IMR-90 (cell line): ENCODE results near the gene CD6. TPM values are rescaled to one million over a fixed set of nuclear protein-coding genes. Genes with fewer than 3 reads are reported as not detected.

Experiments used
- ATAC-seq: fragments of 200-7000 bp; cut with Tn5 transposase; 2 replicates; pipeline ENCODE4 v1.9.1; 2020; ENCODE audit warnings: low read depth, mild to moderate bottlenecking, moderate library complexity
- BruUV-seq: library from RNA; stranded (reverse); fragments of 400-500 nt; replicated peaks from 2 replicates; lab custom pipeline; 2021; lab: Mats Ljungman, UMichigan
- CTCF ChIA-PET: fragments of 300-600 bp; formaldehyde crosslinking; extraction: SDS; loops from one replicate; lab custom pipeline; 2021; ENCODE audit warnings: antibody characterized with exemption; lab: Yijun Ruan, JAX
- POLR2A ChIA-PET: fragments of 300-600 bp; sonication (Branson Sonifier 250); formaldehyde crosslinking; loops from one replicate; lab custom pipeline; 2022; ENCODE audit warnings: antibody characterized with exemption; ENCODE audit not compliant: unreplicated experiment; lab: Charles Lee
- DNase-seq: peaks from one replicate; pipeline ENCODE4 v3.0.0; 2013
- H2AFZ ChIP-seq: replicated peaks from 2 replicates; pipeline ENCODE3; 2013; ENCODE audit warnings: low read length, mild to moderate bottlenecking; ENCODE audit not compliant: poor library complexity
- H2AK5ac ChIP-seq: 2 replicates; pipeline ENCODE4 v1.6.1; 2013; ENCODE audit warnings: low read depth, low read length, inconsistent platforms
- H2AK9ac ChIP-seq: replicated peaks from 2 replicates; pipeline ENCODE3; 2013; ENCODE audit warnings: mild to moderate bottlenecking, low read depth, low read length, moderate library complexity; ENCODE audit not compliant: poor library complexity
- H2BK120ac ChIP-seq: 2 replicates; pipeline ENCODE4 v1.6.1; 2013; ENCODE audit warnings: low read depth, low read length, inconsistent platforms
- H2BK15ac ChIP-seq: 3 replicates; pipeline ENCODE4 v1.6.1; 2013; ENCODE audit warnings: low read depth, low read length, inconsistent platforms
- H2BK20ac ChIP-seq: 2 replicates; pipeline ENCODE4 v1.6.1; 2013; ENCODE audit warnings: low read depth, mild to moderate bottlenecking, inconsistent platforms, low read length, moderate library complexity
- H2BK5ac ChIP-seq: 2 replicates; pipeline ENCODE4 v1.6.1; 2013; ENCODE audit warnings: mild to moderate bottlenecking, low read depth, low read length, inconsistent platforms; ENCODE audit not compliant: poor library complexity, severe bottlenecking
- H3K14ac ChIP-seq: replicated peaks from 2 replicates; pipeline ENCODE4 v1.6.1; 2013; ENCODE audit warnings: low read depth, low read length, inconsistent platforms
- H3K18ac ChIP-seq: 2 replicates; pipeline ENCODE4 v1.6.1; 2013; ENCODE audit warnings: low read depth, low read length, control low read depth
- H3K23ac ChIP-seq: 2 replicates; pipeline ENCODE4 v1.6.1; 2013; ENCODE audit warnings: low read depth, low read length, inconsistent platforms
- H3K27ac ChIP-seq: 2 replicates; pipeline ENCODE4 v1.5.1; 2013; ENCODE audit warnings: mild to moderate bottlenecking, control low read depth, low read length; ENCODE audit not compliant: insufficient read depth
- H3K27me3 ChIP-seq: 2 replicates; pipeline ENCODE4 v1.6.1; 2013; ENCODE audit warnings: low read length; ENCODE audit not compliant: control insufficient read depth, insufficient read depth
- H3K36me3 ChIP-seq: 2 replicates; pipeline ENCODE4 v1.6.1; 2013; ENCODE audit warnings: low read length, mixed read lengths; ENCODE audit not compliant: control insufficient read depth, insufficient read depth
- H3K4ac ChIP-seq: 2 replicates; pipeline ENCODE4 v1.6.1; 2013; ENCODE audit warnings: low read depth, low read length, inconsistent platforms
- H3K4me1 ChIP-seq: 2 replicates; pipeline ENCODE4 v1.6.1; 2013; ENCODE audit warnings: low read length, mixed read lengths; ENCODE audit not compliant: control insufficient read depth, insufficient read depth
- H3K4me2 ChIP-seq: 2 replicates; pipeline ENCODE4 v1.6.1; 2013; ENCODE audit warnings: low read depth, mild to moderate bottlenecking, control low read depth, low read length, moderate library complexity
- H3K4me3 ChIP-seq: 2 replicates; pipeline ENCODE4 v1.5.1; 2013; ENCODE audit warnings: low read depth, mild to moderate bottlenecking, control low read depth, low read length, moderate library complexity; ENCODE audit not compliant: insufficient read depth
- H3K56ac ChIP-seq: 2 replicates; pipeline ENCODE4 v1.6.1; 2013; ENCODE audit warnings: low read length, inconsistent platforms; ENCODE audit not compliant: insufficient read depth; ENCODE audit errors: extremely low read depth
- H3K79me1 ChIP-seq, 2 experiments: 2 replicates each; pipeline ENCODE4 v1.6.1; 2013; ENCODE audit warnings: low read length in 2 of 2, inconsistent platforms in 1 of 2, low read depth in 1 of 2
- H3K9ac ChIP-seq: 2 replicates; pipeline ENCODE4 v1.6.1; 2013; ENCODE audit warnings: low read depth, low read length, control low read depth
- H3K9me1 ChIP-seq: 2 replicates; pipeline ENCODE4 v1.6.1; 2013; ENCODE audit warnings: low read length, inconsistent platforms; ENCODE audit not compliant: insufficient read depth
- H3K9me3 ChIP-seq: 2 replicates; pipeline ENCODE4 v1.6.1; 2013; ENCODE audit warnings: low read length; ENCODE audit not compliant: control insufficient read depth, insufficient read depth
- H4K20me1 ChIP-seq: 2 replicates; pipeline ENCODE4 v1.6.1; 2013; ENCODE audit warnings: low read length, inconsistent platforms; ENCODE audit not compliant: insufficient read depth
- H4K5ac ChIP-seq: 2 replicates; pipeline ENCODE4 v1.6.1; 2013; ENCODE audit warnings: mild to moderate bottlenecking, low read depth, low read length, control low read depth
- H4K8ac ChIP-seq, 2 experiments: 2 replicates each; pipeline ENCODE4 v1.6.1; 2013; ENCODE audit warnings: low read depth in 2 of 2, low read length in 2 of 2, control low read depth in 1 of 2, inconsistent platforms in 1 of 2
- H4K91ac ChIP-seq: 2 replicates; pipeline ENCODE4 v1.6.1; 2013; ENCODE audit warnings: low read depth, low read length, inconsistent platforms; ENCODE audit not compliant: insufficient read depth
- BHLHE40 ChIP-seq: fragments of 150-350 bp; IDR thresholded peaks from 2 replicates; pipeline ENCODE4 v1.6.1; 2016; ENCODE audit warnings: mild to moderate bottlenecking, low read depth, low read length
- CEBPB ChIP-seq: IDR thresholded peaks from 2 replicates; pipeline ENCODE4 v1.6.1; 2012; ENCODE audit warnings: low read depth, low read length, improper control_type of control experiment
- CHD1 ChIP-seq: IDR thresholded peaks from 2 replicates; pipeline ENCODE4 v1.6.1; 2012; ENCODE audit warnings: low read depth, low read length, improper control_type of control experiment
- CTCF ChIP-seq: conservative IDR thresholded peaks from 2 replicates; pipeline ENCODE4 v1.5.1; 2012; ENCODE audit warnings: mild to moderate bottlenecking, low read depth, low read length, improper control_type of control experiment
- ELK1 ChIP-seq: fragments of 150-350 bp; IDR thresholded peaks from 2 replicates; pipeline ENCODE4 v1.6.1; 2016; ENCODE audit warnings: low read depth, mild to moderate bottlenecking, low read length, moderate library complexity, borderline replicate concordance
- FOS ChIP-seq: fragments of 150-350 bp; IDR thresholded peaks from 2 replicates; pipeline ENCODE4 v1.6.1; 2016; ENCODE audit warnings: low read depth, low read length
- MAFK ChIP-seq: IDR thresholded peaks from 2 replicates; pipeline ENCODE4 v1.6.1; 2012; ENCODE audit warnings: low read depth, low read length, improper control_type of control experiment
- MAZ ChIP-seq: IDR thresholded peaks from 2 replicates; pipeline ENCODE4 v1.6.1; 2012; ENCODE audit warnings: low read depth, mild to moderate bottlenecking, low read length, improper control_type of control experiment, moderate library complexity, borderline replicate concordance
- MXI1 ChIP-seq: IDR thresholded peaks from 2 replicates; pipeline ENCODE4 v1.6.1; 2012; ENCODE audit warnings: low read depth, mild to moderate bottlenecking, low read length, moderate library complexity, borderline replicate concordance
- NFE2L2 ChIP-seq: fragments of 150-350 bp; IDR thresholded peaks from 2 replicates; pipeline ENCODE4 v1.6.1; 2016; ENCODE audit warnings: low read depth, mild to moderate bottlenecking, low read length
- POLR2A ChIP-seq: IDR thresholded peaks from 2 replicates; pipeline ENCODE4 v1.6.1; 2012; ENCODE audit warnings: mild to moderate bottlenecking, low read depth, low read length
- RAD21 ChIP-seq: IDR thresholded peaks from 2 replicates; pipeline ENCODE4 v1.6.1; 2012; ENCODE audit warnings: low read length, improper control_type of control experiment
- RCOR1 ChIP-seq: IDR thresholded peaks from 2 replicates; pipeline ENCODE4 v1.6.1; 2012; ENCODE audit warnings: mild to moderate bottlenecking, low read length, improper control_type of control experiment; ENCODE audit not compliant: insufficient replicate concordance
- RFX5 ChIP-seq: IDR thresholded peaks from 2 replicates; pipeline ENCODE4 v1.8.0; 2012; ENCODE audit warnings: low read depth, mild to moderate bottlenecking, low read length, moderate library complexity
- SMC3 ChIP-seq: fragments of 150-350 bp; IDR thresholded peaks from 2 replicates; pipeline ENCODE4 v1.6.1; 2016; ENCODE audit warnings: low read depth, mild to moderate bottlenecking, antibody characterized with exemption, low read length, moderate library complexity
- USF2 ChIP-seq: fragments of 150-350 bp; IDR thresholded peaks from 2 replicates; pipeline ENCODE4 v1.6.1; 2017; ENCODE audit warnings: mild to moderate bottlenecking, antibody characterized with exemption, low read length, low read depth
- WGBS, 2 experiments: methylation state at CpG; one replicate each; pipeline versions ENCODE4 v1.1.5 to v1.1.7; 2013; ENCODE audit warnings: missing lambda C conversion rate in 2 of 2; ENCODE audit not compliant: insufficient read length in 1 of 2; ENCODE audit errors: extremely low coverage in 2 of 2; 5-methylcytosine and 5-hydroxymethylcytosine counted together
- dilution Hi-C: fragments of 300-500 bp; cut with HindIII; formaldehyde crosslinking; loops from one replicate; pipeline ENCODE4 v1.14.3; 2018; ENCODE audit warnings: low sequenced_read_pairs; ENCODE audit not compliant: unreplicated experiment
- in situ Hi-C: fragments of 300-500 bp; cut with MboI; formaldehyde crosslinking; loops from 3 replicates; pipeline ENCODE4 v1.14.3; 2019; ENCODE audit warnings: low sequenced_read_pairs, inconsistent platforms, mixed read lengths
- intact Hi-C: fragments of 100-400 bp; cut with micrococcal nuclease; formaldehyde crosslinking; loops from 2 replicates; pipeline ENCODE4 v1.10.0; 2022
- polyA plus RNA-seq, 3 experiments: library from polyadenylated mRNA; depleted of rRNA; stranded (reverse); fragments of >200 nt; gene quantifications; 2 replicates each; pipeline ENCODE4 v1.2.3, GENCODE V29; 2012; ENCODE audit warnings: low replicate concordance in 1 of 3
- total RNA-seq: library from RNA; depleted of rRNA; stranded (reverse); fragments of >200 nt; gene quantifications from 2 replicates; pipeline ENCODE4 v1.2.3, GENCODE V29; 2012

CD6 gene
- total and polyA plus RNA-seq, 2 of the 4 experiments (the other 2 are of a cell fraction), result not detected

- TF ChIP-seq NFE2L2, result no peak
- TF ChIP-seq RAD21, result no peak
- no peak for TF ChIP-seq CEBPB
- TF ChIP-seq USF2, result no peak
- TF ChIP-seq CHD1, result no peak
- TF ChIP-seq RCOR1, result no peak
- TF ChIP-seq BHLHE40, result no peak
- TF ChIP-seq MXI1, result no peak
- no peak for TF ChIP-seq FOS
- no peak for TF ChIP-seq MAFK
- TF ChIP-seq CTCF, result no peak
- no peak for TF ChIP-seq SMC3
- no peak for TF ChIP-seq POLR2A
- TF ChIP-seq ELK1, result no peak
- TF ChIP-seq RFX5, result no peak
- no peak for TF ChIP-seq MAZ
- H3K27ac ChIP-seq, result no peak overlapping the region
- H3K27me3 ChIP-seq, result peaks cover 5% of the 10 kb centered on the region
- in situ Hi-C loops (no loop called here), intact Hi-C loops (no loop called here), dilution Hi-C loops (no loop called here)
- no peak for ATAC-seq
- no peak overlapping the region for H3K4me3 ChIP-seq
- no peak overlapping the region for H2BK5ac ChIP-seq
- no peak overlapping the region for H3K4ac ChIP-seq
- no peak overlapping the region for H3K56ac ChIP-seq
- no peaks in the 10 kb centered on the region for H4K20me1 ChIP-seq
- no peak overlapping the region for H4K8ac ChIP-seq
- no peak overlapping the region for H3K18ac ChIP-seq
- H3K9ac ChIP-seq, result no peak overlapping the region
- H3K36me3 ChIP-seq, result no peaks in the 10 kb centered on the region
- no peak overlapping the region for H4K5ac ChIP-seq
- no peak overlapping the region for H2BK20ac ChIP-seq
- H2BK15ac ChIP-seq, result no peak overlapping the region
- WGBS, 2 experiments, result no CpG with 5 or more reads among the region's 5 CpGs
- H2BK120ac ChIP-seq, result no peak overlapping the region
- H3K79me1 ChIP-seq, result no peaks in the 10 kb centered on the region; a peak in 1 of 4 replicates
- no peak overlapping the region for H3K4me2 ChIP-seq
- POLR2A ChIA-PET, result no interaction called here
- H4K91ac ChIP-seq, result no peak overlapping the region
- H3K4me1 ChIP-seq, result peaks cover 12% of the 10 kb centered on the region
- H3K9me3 ChIP-seq, result no peaks in the 10 kb centered on the region
- no peak overlapping the region for H3K23ac ChIP-seq
- BruUV-seq, result no TSS peak
- no peaks in the 10 kb centered on the region for H3K9me1 ChIP-seq
- CTCF ChIA-PET, result no interaction called here
- no peak overlapping the region for H2AK5ac ChIP-seq
- H2AFZ ChIP-seq, result no peak overlapping the region
- H2AK9ac ChIP-seq, result no peak overlapping the region
- H3K14ac ChIP-seq, result no peak overlapping the region
- DNase-seq, result no peak
Observed at GRCh38 chr11:60954421-60954820, 17.1 kb upstream of the CD6 start.
